Karpas-422 (cell line): ENCODE data around the gene MYLK. TPM values are rescaled to one million over a fixed set of nuclear protein-coding genes. Genes with fewer than 3 reads are reported as not detected.

Experiments
- DNase-seq: peaks from one replicate; pipeline ENCODE4 v3.0.0-alpha.2; 2015
- H2AFZ ChIP-seq: fragments of 200-600 bp; sonication (generic); 2 replicates; pipeline ENCODE4 v1.6.1; 2014; ENCODE audit warnings: antibody characterized with exemption, low read length, mixed read lengths
- H3K27ac ChIP-seq: fragments of 200-600 bp; sonication (generic); 2 replicates; pipeline ENCODE4 v1.5.1; 2014; ENCODE audit warnings: mild to moderate bottlenecking, low read length, moderate library complexity
- H3K27me3 ChIP-seq: fragments of 200-600 bp; sonication (generic); 2 replicates; pipeline ENCODE4 v1.6.1; 2014; ENCODE audit warnings: low read length, mixed read lengths
- H3K36me3 ChIP-seq: fragments of 200-600 bp; sonication (generic); 2 replicates; pipeline ENCODE4 v1.6.1; 2014; ENCODE audit warnings: low read length, mixed read lengths; ENCODE audit not compliant: insufficient read depth
- H3K4me1 ChIP-seq: fragments of 200-600 bp; sonication (generic); 2 replicates; pipeline ENCODE4 v1.6.1; 2014; ENCODE audit warnings: mild to moderate bottlenecking, low read length, mixed read lengths
- H3K4me2 ChIP-seq: fragments of 200-600 bp; sonication (generic); 2 replicates; pipeline ENCODE4 v1.6.1; 2014; ENCODE audit warnings: low read length, low read depth, mild to moderate bottlenecking; ENCODE audit not compliant: poor library complexity, severe bottlenecking
- H3K4me3 ChIP-seq: fragments of 200-600 bp; sonication (generic); 2 replicates; pipeline ENCODE4 v1.5.1; 2014; ENCODE audit warnings: mild to moderate bottlenecking, antibody characterized with exemption, low read length, mixed read lengths
- H3K79me2 ChIP-seq: fragments of 200-600 bp; sonication (generic); 2 replicates; pipeline ENCODE4 v1.6.1; 2014; ENCODE audit warnings: mild to moderate bottlenecking, low read length, mixed read lengths
- H3K9ac ChIP-seq: fragments of 200-600 bp; sonication (generic); 2 replicates; pipeline ENCODE4 v1.6.0; 2014; ENCODE audit warnings: low read length
- H3K9me2 ChIP-seq: fragments of 200-600 bp; sonication (generic), shearing (Covaris generic); replicated peaks from 2 replicates; pipeline ENCODE4 v1.6.0; 2014; ENCODE audit warnings: mild to moderate bottlenecking, low read length, moderate library complexity; ENCODE audit not compliant: insufficient read depth
- H3K9me3 ChIP-seq: fragments of 300-700, 200-600 bp; sonication (generic); 2 replicates; pipeline ENCODE4 v1.6.1; 2014; ENCODE audit warnings: low read length, mixed read lengths
- H4K20me1 ChIP-seq: fragments of 200-600 bp; sonication (generic); 2 replicates; pipeline ENCODE4 v1.6.1; 2014; ENCODE audit warnings: mild to moderate bottlenecking, antibody characterized with exemption, low read length, low read depth; ENCODE audit not compliant: insufficient read depth
- total RNA-seq: library from RNA; depleted of rRNA; stranded (reverse); fragments of >200 nt; shearing (Covaris generic); gene quantifications from 2 replicates; pipeline ENCODE4 v1.2.3, GENCODE V29; 2014; ENCODE audit warnings: low replicate concordance

Gene MYLK
- total RNA-seq, 1 experiment from 2014 or later = 0.63 TPM

GRCh38 chr3:123847209-123847608 lies 36.9 kb downstream of the MYLK start:
- no peak overlapping the region for H3K4me3 ChIP-seq
- H3K4me1 ChIP-seq = no peaks in the 10 kb centered on the region
- no peaks in the 10 kb centered on the region for H3K27me3 ChIP-seq
- H2AFZ ChIP-seq = no peak overlapping the region
- H4K20me1 ChIP-seq = no peaks in the 10 kb centered on the region
- H3K9ac ChIP-seq = no peak overlapping the region
- no peak overlapping the region for H3K27ac ChIP-seq
- peaks cover 17% of the 10 kb centered on the region; the same call in 1 of the 2 replicates for H3K9me3 ChIP-seq
- no peaks in the 10 kb centered on the region for H3K36me3 ChIP-seq
- H3K9me2 ChIP-seq = no peaks in the 10 kb centered on the region
- H3K79me2 ChIP-seq = no peaks in the 10 kb centered on the region
- H3K4me2 ChIP-seq = no peak overlapping the region
- DNase-seq = no peak

- no peak overlapping the region for H3K27ac ChIP-seq
- no peaks in the 10 kb centered on the region for H3K27me3 ChIP-seq
- no peak overlapping the region for H3K4me2 ChIP-seq
- no peaks in the 10 kb centered on the region for H3K79me2 ChIP-seq
- no peaks in the 10 kb centered on the region for H3K4me1 ChIP-seq
- no peaks in the 10 kb centered on the region for H4K20me1 ChIP-seq
- no peaks in the 10 kb centered on the region for H3K36me3 ChIP-seq
- no peak overlapping the region for H2AFZ ChIP-seq
- no peak for DNase-seq
- H3K9ac ChIP-seq = no peak overlapping the region
- peaks cover 11% of the 10 kb centered on the region; the same call in 1 of the 2 replicates for H3K9me3 ChIP-seq
- no peaks in the 10 kb centered on the region for H3K9me2 ChIP-seq
- no peak overlapping the region for H3K4me3 ChIP-seq
Observed at GRCh38 chr3:123843668-123844067, 40.5 kb downstream of the MYLK start.

DNA sequence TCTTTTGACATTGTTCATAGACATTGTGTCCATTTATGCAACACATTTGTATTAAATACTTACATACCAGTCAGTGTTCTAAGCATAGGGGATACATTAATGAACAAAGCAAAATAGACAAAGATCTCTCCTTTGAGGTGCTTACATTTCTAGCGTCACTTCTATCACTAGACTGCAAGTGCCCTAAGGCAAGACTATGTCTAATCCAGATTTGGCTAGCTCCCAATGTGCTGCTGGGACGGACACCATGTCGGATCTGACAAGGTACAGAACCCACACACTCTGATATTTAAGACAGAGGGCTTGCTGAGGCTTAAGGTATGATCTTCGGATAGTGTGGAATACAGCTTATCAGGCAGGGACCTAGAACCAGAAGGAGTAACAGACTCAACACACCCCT lies 41.4 kb downstream of the MYLK start:
- Histone ChIP-seq H2AFZ (no peak overlapping the region), H3K4me3 (no peak overlapping the region), H3K4me2 (no peak overlapping the region), H3K27ac (no peak overlapping the region), H3K9ac (no peak overlapping the region), H3K79me2 (no peaks in the 10 kb centered on the region), H3K27me3 (no peaks in the 10 kb centered on the region), H3K9me3 (peaks cover 4% of the 10 kb centered on the region; the same call in 1 of the 2 replicates), H3K9me2 (no peaks in the 10 kb centered on the region), H3K4me1 (no peaks in the 10 kb centered on the region), H3K36me3 (no peaks in the 10 kb centered on the region), H4K20me1 (no peaks in the 10 kb centered on the region)
- no peak for DNase-seq

DNA sequence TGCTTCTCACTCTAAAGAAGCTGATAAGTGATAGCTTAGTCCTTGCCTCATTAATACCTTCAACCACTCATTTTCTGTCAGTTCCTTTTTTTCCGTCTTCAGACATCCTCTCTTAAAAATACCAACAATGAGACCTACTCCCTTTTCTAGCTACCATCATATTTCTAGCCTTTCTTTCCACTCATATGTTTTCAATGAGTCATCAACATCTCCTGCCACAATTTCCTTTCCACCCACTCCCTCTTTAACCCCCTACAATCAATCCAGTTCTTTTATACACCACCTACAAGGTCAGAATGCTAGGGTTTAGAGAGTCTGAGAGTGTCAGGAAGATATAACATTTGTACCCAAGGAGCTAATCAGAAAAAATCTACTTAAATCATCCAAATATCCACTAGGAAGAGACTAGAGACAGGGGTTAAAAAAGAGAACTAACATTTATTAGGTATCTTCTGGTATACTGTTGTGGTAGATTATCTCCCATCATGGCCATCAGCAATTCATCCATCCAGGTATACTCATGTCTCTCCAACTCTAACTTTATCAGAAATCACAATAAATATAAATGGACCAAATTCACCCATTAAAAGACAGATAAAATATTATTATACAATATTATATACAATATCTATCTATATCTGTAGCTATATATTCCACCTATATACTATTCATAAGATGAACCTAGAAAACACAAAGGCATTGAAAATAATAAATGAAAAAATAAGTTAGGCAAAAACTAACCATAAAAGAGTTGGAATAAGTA lies 42.5 kb downstream of the MYLK start:
- Histone ChIP-seq H3K4me3 (no peak overlapping the region), H3K4me2 (no peak overlapping the region), H3K9me3 (no peaks in the 10 kb centered on the region), H3K79me2 (no peaks in the 10 kb centered on the region), H2AFZ (no peak overlapping the region), H3K9me2 (no peaks in the 10 kb centered on the region), H3K36me3 (no peaks in the 10 kb centered on the region), H3K27me3 (no peaks in the 10 kb centered on the region), H3K9ac (no peak overlapping the region), H3K27ac (no peak overlapping the region), H4K20me1 (no peaks in the 10 kb centered on the region), H3K4me1 (no peaks in the 10 kb centered on the region)
- no peak for DNase-seq

DNA sequence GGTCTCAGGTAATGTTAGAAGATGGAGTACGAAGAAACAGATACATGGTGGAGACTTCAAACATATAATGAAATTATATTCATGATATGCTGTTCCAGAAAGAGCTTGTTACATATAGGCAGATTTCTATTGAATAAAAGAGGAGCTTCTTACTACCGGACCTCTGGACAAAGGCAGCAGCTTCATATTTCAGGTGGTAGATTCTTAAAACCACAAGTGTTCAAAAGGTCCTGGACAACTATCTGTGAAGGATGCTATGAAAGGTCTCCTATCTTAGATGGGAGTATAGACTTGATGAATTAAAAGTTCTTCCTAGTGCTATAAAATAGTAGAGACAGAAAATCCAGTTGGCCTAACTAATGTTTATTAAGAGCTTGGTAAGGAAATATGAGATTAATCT lies 43.2 kb downstream of the MYLK start:
- Histone ChIP-seq H3K4me3 (no peak overlapping the region), H3K27me3 (no peaks in the 10 kb centered on the region), H3K9ac (no peak overlapping the region), H3K4me1 (no peaks in the 10 kb centered on the region), H3K9me3 (no peaks in the 10 kb centered on the region), H3K27ac (no peak overlapping the region), H3K79me2 (no peaks in the 10 kb centered on the region), H4K20me1 (no peaks in the 10 kb centered on the region), H3K36me3 (no peaks in the 10 kb centered on the region), H3K9me2 (no peaks in the 10 kb centered on the region), H2AFZ (no peak overlapping the region), H3K4me2 (no peak overlapping the region)
- no peak for DNase-seq

DNA sequence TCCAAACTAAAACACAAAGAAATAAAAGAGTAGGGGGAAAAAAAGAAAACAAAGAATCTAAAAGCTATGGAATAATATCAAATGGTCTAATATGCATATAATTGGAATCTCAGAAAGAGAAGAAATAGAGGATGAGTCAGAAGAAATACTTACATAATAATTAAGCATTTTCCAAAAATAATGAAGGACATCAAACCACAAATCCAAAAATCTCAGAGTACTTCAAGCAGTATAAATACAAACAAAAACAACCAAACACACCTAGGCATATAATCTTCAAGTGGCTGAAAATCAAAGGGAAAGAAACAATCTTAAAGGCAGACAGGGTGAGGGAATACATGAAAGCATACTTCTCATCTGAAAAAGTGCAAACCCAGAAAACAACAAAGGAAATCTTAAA lies 46.3 kb downstream of the MYLK start:
- H4K20me1 ChIP-seq = no peaks in the 10 kb centered on the region
- H3K36me3 ChIP-seq = no peaks in the 10 kb centered on the region
- DNase-seq = no peak
- H3K27ac ChIP-seq = no peak overlapping the region
- H3K9me3 ChIP-seq = no peaks in the 10 kb centered on the region
- H2AFZ ChIP-seq = no peak overlapping the region
- H3K79me2 ChIP-seq = no peaks in the 10 kb centered on the region
- no peaks in the 10 kb centered on the region for H3K27me3 ChIP-seq
- no peak overlapping the region for H3K9ac ChIP-seq
- H3K4me2 ChIP-seq = no peak overlapping the region
- H3K4me1 ChIP-seq = no peaks in the 10 kb centered on the region
- H3K9me2 ChIP-seq = no peaks in the 10 kb centered on the region
- H3K4me3 ChIP-seq = no peak overlapping the region

- Histone ChIP-seq H2AFZ (no peak overlapping the region), H3K9me2 (no peaks in the 10 kb centered on the region), H4K20me1 (no peaks in the 10 kb centered on the region), H3K27ac (no peak overlapping the region), H3K9ac (no peak overlapping the region), H3K9me3 (no peaks in the 10 kb centered on the region), H3K4me1 (no peaks in the 10 kb centered on the region), H3K79me2 (no peaks in the 10 kb centered on the region), H3K27me3 (no peaks in the 10 kb centered on the region), H3K36me3 (no peaks in the 10 kb centered on the region), H3K4me2 (no peak overlapping the region), H3K4me3 (no peak overlapping the region)
- DNase-seq = no peak
Observed at GRCh38 chr3:123834631-123835030, 49.5 kb downstream of the MYLK start.

DNA sequence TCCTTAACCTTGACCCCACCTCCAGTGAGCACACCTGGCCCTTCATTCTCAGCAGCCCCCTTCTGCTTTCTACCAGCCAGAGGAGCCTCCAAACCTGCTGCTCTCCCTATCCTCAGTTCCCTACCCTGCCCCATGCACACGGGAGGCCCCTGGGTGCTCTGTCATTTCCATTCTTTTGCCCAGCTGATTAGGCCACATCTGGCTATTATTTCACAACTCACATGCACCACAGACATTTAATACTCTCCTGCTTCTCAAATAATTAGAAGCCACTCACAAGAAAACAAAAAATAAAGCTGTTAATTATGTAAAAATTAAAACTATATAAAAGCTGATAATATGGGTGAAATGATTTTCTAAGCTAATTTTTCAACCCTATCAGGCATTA lies 50.7 kb downstream of the MYLK start:
- Histone ChIP-seq H3K4me2 (no peak overlapping the region), H3K36me3 (no peaks in the 10 kb centered on the region), H3K27ac (no peak overlapping the region)

More for the DNA sequence above, 50.7 kb downstream of the MYLK start:
- no peaks in the 10 kb centered on the region for H3K4me1 ChIP-seq
- H3K9me3 ChIP-seq = no peaks in the 10 kb centered on the region
- no peak for DNase-seq
- H3K27me3 ChIP-seq = no peaks in the 10 kb centered on the region
- no peak overlapping the region for H3K9ac ChIP-seq
- no peak overlapping the region for H3K4me3 ChIP-seq
- H3K9me2 ChIP-seq = no peaks in the 10 kb centered on the region
- no peaks in the 10 kb centered on the region for H4K20me1 ChIP-seq
- H3K79me2 ChIP-seq = no peaks in the 10 kb centered on the region
- no peak overlapping the region for H2AFZ ChIP-seq
